Measurements from ENCODE around the gene DHX38.

Gene DHX38

DNA sequence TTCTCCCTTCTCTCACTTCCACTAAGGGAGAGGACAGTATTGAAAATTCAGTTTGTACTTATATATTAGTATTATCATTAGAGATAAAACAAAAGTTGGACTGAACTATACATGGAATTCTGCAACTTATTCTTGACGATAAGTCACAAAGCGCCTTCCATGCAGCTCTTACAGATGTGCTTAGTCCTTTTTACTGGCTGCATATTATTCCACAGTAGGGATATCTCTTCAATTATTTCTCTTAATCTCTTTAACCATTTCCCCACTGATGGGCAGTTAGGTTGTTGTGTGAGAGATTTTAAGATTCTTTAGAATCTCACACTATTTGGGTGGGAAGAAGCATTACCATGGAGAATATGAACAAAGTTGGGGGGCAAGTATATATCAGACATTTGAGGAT is 46.3 kb downstream of the DHX38 start:
- Mint-ChIP-seq H3K27ac (no peak overlapping the region), H3K9me3 (no peaks in the 10 kb centered on the region), H3K27me3 (no peaks in the 10 kb centered on the region), H3K4me1 (no peaks in the 10 kb centered on the region), H3K4me3 (no peak overlapping the region), H3K36me3 (no peaks in the 10 kb centered on the region)
- no peak for DNase-seq
- CTCF ChIA-PET: no interaction called here

DNA sequence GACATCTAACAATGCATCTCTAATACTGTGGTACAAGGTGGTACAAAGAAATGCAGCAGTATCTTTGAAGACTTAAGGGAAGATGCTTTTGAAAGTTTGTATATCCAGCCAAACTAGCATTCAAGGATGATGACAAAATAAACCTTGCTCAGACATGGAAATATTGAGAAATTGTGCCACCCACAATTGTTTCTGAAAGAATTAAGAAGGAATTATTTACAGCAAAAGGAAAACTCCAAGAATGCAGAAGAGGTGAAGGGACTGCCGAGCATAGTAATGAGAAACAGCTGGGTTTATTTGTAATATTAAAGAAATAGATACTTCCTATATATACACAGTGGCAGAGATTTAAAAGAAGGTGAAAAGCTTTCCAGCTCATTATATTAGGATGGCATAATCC is 48.8 kb downstream of the DHX38 start:
- Mint-ChIP-seq H3K4me1 (no peaks in the 10 kb centered on the region), H3K4me3 (no peak overlapping the region), H3K27me3 (no peaks in the 10 kb centered on the region), H3K27ac (no peak overlapping the region), H3K36me3 (no peaks in the 10 kb centered on the region), H3K9me3 (no peaks in the 10 kb centered on the region)
- CTCF ChIA-PET: interaction anchor here (0.6 kb wide), 1 partner anchor 1054 kb away, joined by 3 read pairs; no protein-coding TSS in a partner anchor
- DNase-seq: no peak

DNA sequence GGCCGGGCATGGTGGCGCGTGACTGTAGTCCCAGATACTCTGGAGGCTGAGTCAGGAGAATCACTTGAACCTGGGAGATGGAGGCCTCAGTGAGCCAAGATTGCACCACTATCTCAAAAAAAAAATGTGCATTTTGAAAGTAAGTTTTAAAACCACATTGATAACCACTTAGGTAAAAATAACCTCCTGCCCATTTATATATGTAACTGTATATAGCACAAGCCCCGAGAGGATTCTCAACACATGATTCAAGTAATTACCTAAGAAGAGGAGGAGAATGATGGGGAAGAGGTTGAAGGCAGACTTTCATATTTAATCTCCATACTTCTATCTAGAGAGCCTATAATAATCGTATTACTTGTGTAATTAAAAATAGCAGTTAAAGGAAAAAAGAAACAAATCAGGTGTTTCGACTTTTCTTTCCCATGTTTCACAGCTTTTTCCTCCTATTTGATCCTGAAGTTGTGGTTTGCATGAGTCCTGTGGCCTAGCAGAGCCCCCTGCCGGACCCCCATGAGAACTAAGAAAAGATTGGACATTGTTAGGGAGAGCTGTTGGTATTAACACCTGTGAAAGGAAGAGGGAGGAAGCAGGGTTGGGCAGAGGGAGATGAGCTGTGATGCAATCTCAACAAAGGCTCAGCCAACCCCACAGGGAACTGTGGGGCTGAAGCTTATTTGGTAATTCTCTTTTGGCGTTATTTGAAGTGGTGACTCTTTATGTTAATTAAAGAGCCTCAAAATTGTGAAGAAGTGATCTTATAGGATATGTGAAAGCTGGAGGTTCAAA is 56.2 kb downstream of the DHX38 start:
- no peak for DNase-seq
- Mint-ChIP-seq H3K36me3 (no peaks in the 10 kb centered on the region), H3K4me3 (no peak overlapping the region), H3K4me1 (no peaks in the 10 kb centered on the region), H3K27me3 (no peaks in the 10 kb centered on the region), H3K9me3 (peaks cover 2% of the 10 kb centered on the region), H3K27ac (no peak overlapping the region)
- CTCF ChIA-PET: no interaction called here

DNA sequence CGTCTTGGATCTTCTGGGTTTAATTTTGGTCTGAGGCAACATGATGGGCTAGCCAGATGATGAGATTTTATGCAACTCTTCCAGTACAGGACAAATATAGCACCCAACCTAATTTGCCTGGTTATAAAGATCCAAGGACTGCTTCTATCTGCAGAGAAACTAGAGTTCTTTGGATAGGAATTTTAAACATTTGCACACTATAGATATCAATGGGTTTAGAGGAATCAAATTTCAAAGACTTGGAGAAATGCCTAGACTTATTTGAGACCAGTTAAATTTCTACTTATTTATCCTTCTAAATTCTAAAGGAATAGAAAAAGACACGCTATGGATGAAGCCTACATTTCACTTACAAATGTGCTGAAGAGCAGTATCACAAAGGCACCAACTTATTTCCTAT is 65.7 kb downstream of the DHX38 start:
- Mint-ChIP-seq H3K36me3 (no peaks in the 10 kb centered on the region), H3K27me3 (no peaks in the 10 kb centered on the region), H3K4me3 (no peak overlapping the region), H3K27ac (no peak overlapping the region), H3K4me1 (no peaks in the 10 kb centered on the region), H3K9me3 (no peaks in the 10 kb centered on the region)
- no peak for DNase-seq
- CTCF ChIA-PET: no interaction called here

DNA sequence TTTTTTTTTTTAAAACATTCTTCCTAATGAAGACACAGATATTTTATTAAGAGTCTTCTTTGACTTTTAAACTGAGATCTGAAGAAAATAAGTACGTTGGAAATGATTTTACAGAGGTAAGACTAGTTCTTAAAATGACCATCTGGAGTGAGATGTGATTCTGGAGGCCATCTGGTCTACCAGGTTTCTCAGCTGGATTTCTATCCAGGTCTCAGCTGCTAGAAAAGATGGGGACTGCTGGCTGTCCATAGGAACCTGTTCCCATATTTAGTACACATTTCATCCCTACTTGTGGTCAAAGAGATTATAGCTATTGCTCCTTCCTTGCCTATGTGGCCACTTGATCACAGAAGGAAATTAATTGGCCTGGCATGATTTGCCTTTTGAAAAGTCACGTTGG is 66.2 kb downstream of the DHX38 start:
- Mint-ChIP-seq H3K4me3 (no peak overlapping the region), H3K27me3 (peaks cover 3% of the 10 kb centered on the region)

DNA sequence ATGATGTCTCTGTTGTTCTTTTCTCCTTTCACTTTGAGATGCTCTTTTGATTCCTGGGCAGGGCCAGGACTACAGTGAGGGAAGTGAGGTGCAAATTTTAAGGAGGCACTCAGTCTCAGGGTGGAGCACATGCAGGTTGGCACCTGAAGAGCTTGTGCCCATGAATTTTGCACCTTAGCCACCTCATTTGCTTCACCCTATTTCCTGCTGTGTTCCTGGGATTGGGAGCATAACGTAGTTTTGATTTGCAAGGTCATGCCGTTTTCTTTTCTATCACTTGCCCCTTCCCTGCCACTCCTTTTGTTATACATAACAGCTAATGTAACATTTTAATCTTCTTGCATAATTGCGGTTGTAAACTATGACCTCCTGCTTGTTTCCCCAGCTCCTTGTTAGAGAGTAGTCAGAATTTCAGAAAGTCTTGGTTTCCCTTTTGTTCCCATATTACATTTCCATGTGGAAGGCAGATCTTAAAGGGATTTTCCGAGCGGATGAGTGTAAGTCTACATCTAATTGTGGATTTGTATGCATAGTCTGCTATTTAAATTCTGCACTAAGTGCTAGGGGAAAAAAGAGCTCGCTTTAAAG is 68.6 kb downstream of the DHX38 start:
- no peaks in the 10 kb centered on the region for H3K36me3 Mint-ChIP-seq
- H3K27ac Mint-ChIP-seq: no peak overlapping the region
- DNase-seq: no peak
- no peak overlapping the region for H3K4me3 Mint-ChIP-seq
- H3K27me3 Mint-ChIP-seq: peaks cover 3% of the 10 kb centered on the region
- no peaks in the 10 kb centered on the region for H3K9me3 Mint-ChIP-seq
- no peaks in the 10 kb centered on the region for H3K4me1 Mint-ChIP-seq
- CTCF ChIA-PET: no interaction called here

More for the DNA sequence above, 66.2 kb downstream of the DHX38 start:
- no peaks in the 10 kb centered on the region for H3K36me3 Mint-ChIP-seq
- no peak overlapping the region for H3K27ac Mint-ChIP-seq
- H3K4me1 Mint-ChIP-seq: no peaks in the 10 kb centered on the region
- CTCF ChIA-PET: interaction anchor here (0.7 kb wide), 1 partner anchor 140 kb away, joined by 3 read pairs; no protein-coding TSS in a partner anchor
- H3K9me3 Mint-ChIP-seq: no peaks in the 10 kb centered on the region
- DNase-seq: no peak
